DMS 273 (cell line): ENCODE measurements around the gene EEIG1.

ENCODE experiments used
- DNase-seq: peaks from one replicate; lab custom pipeline; 2025; ENCODE audit not compliant: unreplicated experiment; lab: John Stamatoyannopoulos, UW

Gene EEIG1

GRCh38 chr9:127961155-127961490, 19.7 kb downstream of the EEIG1 start:
- no peak for DNase-seq

GRCh38 chr9:127960410-127961154, 20.2 kb downstream of the EEIG1 start:
- peak; percentile 31 for DNase-seq

- no peak for DNase-seq
Measured at GRCh38 chr9:127959841-127960409, 20.9 kb downstream of the EEIG1 start.

GRCh38 chr9:127959398-127959797, 21.4 kb downstream of the EEIG1 start:
- DNase-seq, result no peak

GRCh38 chr9:127958728-127959127, 22.1 kb downstream of the EEIG1 start:
- DNase-seq, result no peak

GRCh38 chr9:127955294-127956015, 25.3 kb downstream of the EEIG1 start:
- DNase-seq, result peak; percentile 72

GRCh38 chr9:127954831-127955293, 25.9 kb downstream of the EEIG1 start:
- no peak for DNase-seq

GRCh38 chr9:127953768-127954505, 26.9 kb downstream of the EEIG1 start:
- no peak for DNase-seq

- no peak for DNase-seq
Measured at GRCh38 chr9:127953154-127953553, 27.6 kb downstream of the EEIG1 start.

GRCh38 chr9:127950513-127951289, 30.1 kb downstream of the EEIG1 start:
- no peak for DNase-seq

GRCh38 chr9:127949827-127950512, 30.8 kb downstream of the EEIG1 start:
- DNase-seq, result no peak

GRCh38 chr9:127947841-127948710, 32.7 kb downstream of the EEIG1 start:
- DNase-seq, result no peak

GRCh38 chr9:127946728-127947127, 34.1 kb downstream of the EEIG1 start:
- DNase-seq, result peak; percentile 24

GRCh38 chr9:127945942-127946341, 34.8 kb downstream of the EEIG1 start:
- no peak for DNase-seq

- no peak for DNase-seq
Measured at GRCh38 chr9:127945338-127945737, 35.5 kb downstream of the EEIG1 start.

- no peak for DNase-seq
Measured at GRCh38 chr9:127944586-127945218, 36.1 kb downstream of the EEIG1 start.

- DNase-seq, result peak; percentile 94
Measured at GRCh38 chr9:127943731-127944144, 37.1 kb downstream of the EEIG1 start.

- no peak for DNase-seq
Measured at GRCh38 chr9:127943011-127943662, 37.7 kb downstream of the EEIG1 start.
